HCT116 (cell line): ENCODE data around the gene DNAJC4. TPM values are rescaled to one million over a fixed set of nuclear protein-coding genes. Genes with fewer than 3 reads are reported as not detected.

Experiments
- ATAC-seq: fragments of 200-7000 bp; cut with Tn5 transposase; 2 replicates; pipeline ENCODE4 v1.9.1; 2020; ENCODE audit warnings: mild to moderate bottlenecking, moderate library complexity
- BruUV-seq: library from RNA; stranded (reverse); fragments of 400-500 nt; replicated peaks from 2 replicates; lab custom pipeline; 2021; lab: Mats Ljungman, UMichigan
- CTCF ChIA-PET: fragments of 300-600 bp; sonication (Branson Sonifier 250); formaldehyde crosslinking; loops from one replicate; lab custom pipeline; 2021; ENCODE audit warnings: antibody characterized with exemption; lab: Charles Lee
- POLR2A ChIA-PET: fragments of 300-600, 350-600 bp; sonication (Branson Sonifier 250); formaldehyde crosslinking; loops from one replicate; lab custom pipeline; 2021; ENCODE audit warnings: antibody characterized with exemption; lab: Charles Lee
- RAD21 ChIA-PET, 2 experiments: fragments of 300-600 bp; sonication (Branson Sonifier 250); formaldehyde crosslinking; loops; one replicate each; lab custom pipeline; 2023; ENCODE audit warnings: low total read pairs in 2 of 2; ENCODE audit not compliant: uncharacterized antibody in 2 of 2, unreplicated experiment in 2 of 2, low non-redundant PET in 1 of 2; lab: Charles Lee
- DNase-seq: peaks from one replicate; pipeline ENCODE4 v3.0.0-alpha.2; 2010; ENCODE audit warnings: low read depth, low spot score
- H2AFZ ChIP-seq: fragments of 200-600 bp; shearing (Covaris generic), sonication (generic); 2 replicates; pipeline ENCODE4 v1.6.1; 2017; ENCODE audit warnings: low read depth, mixed run types, mixed read lengths, antibody characterized with exemption, low read length; ENCODE audit not compliant: poor library complexity, severe bottlenecking
- H3K27ac ChIP-seq: 2 replicates; pipeline ENCODE4 v1.5.1; 2012; ENCODE audit warnings: low read depth, low read length
- H3K27me3 ChIP-seq: fragments of 200-600 bp; sonication (generic); 2 replicates; pipeline ENCODE4 v1.6.1; 2016; ENCODE audit warnings: mixed run types, low read length, mixed read lengths; ENCODE audit not compliant: insufficient read depth
- H3K36me3 ChIP-seq, 2 experiments: fragments of 200-500 bp in 1 of 2; fragments of 200-600 bp in 1 of 2; sonication (Bioruptor generic) in 1 of 2; sonication (generic) in 1 of 2; 2 replicates each; pipeline versions ENCODE4 v1.5.1 to v1.6.1; 2014 to 2016; ENCODE audit warnings: low read length in 2 of 2, inconsistent platforms in 1 of 2, mixed read lengths in 1 of 2, mixed run types in 1 of 2; ENCODE audit not compliant: insufficient read depth in 2 of 2, control insufficient read depth in 1 of 2
- H3K4me1 ChIP-seq, 2 experiments: fragments of 200-600 bp in 1 of 2; sonication (generic) in 1 of 2; 2 replicates each; pipeline versions ENCODE4 v1.5.1 to v1.6.1; 2012 to 2017; ENCODE audit warnings: low read length in 2 of 2, inconsistent platforms in 1 of 2, mild to moderate bottlenecking in 1 of 2, mixed read lengths in 1 of 2, mixed run types in 1 of 2, moderate library complexity in 1 of 2; ENCODE audit not compliant: insufficient read depth in 2 of 2, control insufficient read depth in 1 of 2
- H3K4me2 ChIP-seq: fragments of 200-600 bp; sonication (generic); 2 replicates; pipeline ENCODE4 v1.6.1; 2017; ENCODE audit warnings: mixed run types, low read length, mixed read lengths
- H3K4me3 ChIP-seq, 2 experiments: fragments of 200-600 bp in 1 of 2; sonication (generic) in 1 of 2; replicated peaks in 1 of 2; 2 replicates each; pipeline ENCODE4 v1.5.1; 2011 to 2016; ENCODE audit warnings: low read length in 2 of 2, control low read depth in 1 of 2, low read depth in 1 of 2, mild to moderate bottlenecking in 1 of 2, mixed read lengths in 1 of 2, mixed run types in 1 of 2
- H3K79me2 ChIP-seq: fragments of 200-600 bp; sonication (generic); 2 replicates; pipeline ENCODE4 v1.6.1; 2017; ENCODE audit warnings: mild to moderate bottlenecking, mixed run types, low read length, moderate library complexity, mixed read lengths; ENCODE audit not compliant: insufficient read depth
- H3K9ac ChIP-seq: fragments of 200-600 bp; sonication (generic); 2 replicates; pipeline ENCODE4 v1.6.1; 2016; ENCODE audit warnings: low read length, mixed read lengths
- H3K9me2 ChIP-seq: fragments of 200-600 bp; sonication (generic), shearing (Covaris generic); 2 replicates; pipeline ENCODE4 v1.6.1; 2017; ENCODE audit warnings: mixed run types, mild to moderate bottlenecking, moderate library complexity; ENCODE audit not compliant: insufficient read depth
- H3K9me3 ChIP-seq, 2 experiments: fragments of 200-500 bp in 1 of 2; fragments of 200-600 bp in 1 of 2; sonication (Bioruptor generic) in 1 of 2; sonication (generic) in 1 of 2; 2 replicates each; pipeline ENCODE4 v1.6.1; 2014 to 2017; ENCODE audit warnings: low read length in 2 of 2, mixed read lengths in 2 of 2, inconsistent platforms in 1 of 2, low read depth in 1 of 2, mild to moderate bottlenecking in 1 of 2, mixed run types in 1 of 2, moderate library complexity in 1 of 2; ENCODE audit not compliant: control insufficient read depth in 1 of 2, insufficient read depth in 1 of 2
- H4K20me1 ChIP-seq: fragments of 200-600 bp; sonication (generic), shearing (Covaris generic); 2 replicates; pipeline ENCODE4 v1.6.1; 2017; ENCODE audit warnings: mixed run types, mild to moderate bottlenecking, moderate library complexity; ENCODE audit not compliant: insufficient read depth
- CBX3 ChIP-seq: IDR thresholded peaks from 2 replicates; pipeline ENCODE4 v1.6.1; 2012; ENCODE audit warnings: low read depth
- EZH2phosphoT487 ChIP-seq: fragments of 200-600 bp; IDR thresholded peaks from 2 replicates; pipeline ENCODE4 v1.6.1; 2018; ENCODE audit warnings: antibody characterized with exemption, borderline replicate concordance
- SIN3A ChIP-seq: IDR thresholded peaks from 2 replicates; pipeline ENCODE4 v1.6.1; 2012; ENCODE audit warnings: low read depth
- SP1 ChIP-seq: IDR thresholded peaks from 2 replicates; pipeline ENCODE4 v1.6.1; 2012; ENCODE audit warnings: low read depth
- intact Hi-C: fragments of 100-400 bp; cut with micrococcal nuclease; formaldehyde crosslinking; loops from 2 replicates; pipeline ENCODE4 v1.10.0; 2022
- total RNA-seq: library from RNA; stranded (reverse); gene quantifications from one replicate; pipeline ENCODE4 v1.2.1, GENCODE V29; 2021; ENCODE audit not compliant: unreplicated experiment
- TF ChIP-seq, protein P1 (sequence below): IDR thresholded peaks from 2 replicates; pipeline ENCODE4 v1.6.1; 2012
- TF ChIP-seq, protein P2 (sequence below), 3 experiments: fragments of 200-600 bp in 1 of 3; sonication (generic) in 1 of 3; IDR thresholded peaks in 2 of 3; conservative IDR thresholded peaks in 1 of 3; 2 replicates each; pipeline ENCODE4 v1.5.1; 2012 to 2017; ENCODE audit warnings: low read depth in 2 of 3, low read length in 2 of 3, antibody characterized with exemption in 1 of 3, borderline replicate concordance in 1 of 3, control low read depth in 1 of 3, mild to moderate bottlenecking in 1 of 3, mixed read lengths in 1 of 3, mixed run types in 1 of 3, moderate library complexity in 1 of 3; ENCODE audit not compliant: insufficient read depth in 1 of 3
- TF ChIP-seq, protein P3 (sequence below): IDR thresholded peaks from 2 replicates; pipeline ENCODE4 v1.6.1; 2011; ENCODE audit warnings: mild to moderate bottlenecking, low read length, moderate library complexity; ENCODE audit not compliant: insufficient replicate concordance; ENCODE audit errors: extremely low read depth

Gene DNAJC4
- total RNA-seq, 1 experiment from 2014 or later = 25.8 TPM

DNA sequence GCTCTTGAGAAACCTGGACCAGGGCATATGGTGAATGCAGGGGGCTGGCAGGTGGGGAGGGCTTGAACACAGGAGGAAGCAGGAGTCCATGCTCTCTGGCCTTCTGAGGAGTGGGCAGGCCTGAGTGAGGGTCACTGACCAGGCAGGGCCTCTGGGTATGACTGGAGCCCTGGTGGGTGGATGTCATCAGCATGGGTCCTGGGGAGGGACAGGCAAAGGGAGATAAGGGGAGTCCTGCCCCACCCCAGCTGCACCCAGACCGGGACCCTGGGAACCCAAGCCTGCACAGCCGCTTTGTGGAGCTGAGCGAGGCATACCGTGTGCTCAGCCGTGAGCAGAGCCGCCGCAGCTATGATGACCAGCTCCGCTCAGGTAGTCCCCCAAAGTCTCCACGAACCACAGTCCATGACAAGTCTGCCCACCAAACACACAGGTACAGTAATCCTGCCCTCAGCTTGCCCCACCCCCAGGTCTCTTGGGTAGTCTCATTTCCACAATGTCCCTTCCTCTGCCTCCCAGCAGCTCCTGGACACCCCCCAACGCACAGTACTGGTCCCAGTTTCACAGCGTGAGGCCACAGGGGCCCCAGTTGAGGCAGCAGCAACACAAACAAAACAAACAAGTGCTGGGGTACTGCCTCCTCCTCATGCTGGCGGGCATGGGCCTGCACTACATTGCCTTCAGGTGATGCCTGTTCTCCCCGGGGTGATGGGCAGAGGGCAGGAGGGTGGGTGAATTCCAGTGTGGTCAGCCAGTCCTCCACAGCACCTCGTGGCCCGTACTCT is 2.0 kb downstream of the DNAJC4 start:
- ChIA-PET CTCF (interaction anchor here (0.8 to 1.5 kb wide), 2 partner anchors 72 to 85 kb away, joined by 3 read pairs; partner anchors contain the start of genes PRDX5 and TRMT112), POLR2A (interaction anchor here (3.1 kb wide), 1 partner anchor 9 kb away, joined by 11 read pairs; the partner anchor contains the start of gene FKBP2)
- BruUV-seq = no TSS peak

More for the DNA sequence above, 2.0 kb downstream of the DNAJC4 start:
- Histone ChIP-seq H3K79me2 (peaks cover 11% of the 10 kb centered on the region), H3K9me3 (no peaks in the 10 kb centered on the region), H3K27ac (no peak overlapping the region; the same call in 1 of the 2 replicates), H3K27me3 (no peaks in the 10 kb centered on the region), H3K4me3 (no peak overlapping the region), H3K4me2 (peak overlapping the region; percentile 85; the same call in 1 of the 2 replicates), H2AFZ (no peak overlapping the region), H4K20me1 (no peaks in the 10 kb centered on the region), H3K4me1 (peaks cover 27 to 64% of the 10 kb centered on the region in 2 experiments), H3K9me2 (no peaks in the 10 kb centered on the region), H3K36me3 (0 out of 4 replicates have a peak, but pooled peaks cover 0 to 1% of the 10 kb centered on the region in 2 experiments), H3K9ac (peak overlapping the region; percentile 2; the same call in 1 of the 2 replicates)
- ATAC-seq = no peak
- TF ChIP-seq SP1 (no peak), CBX3 (no peak), SIN3A (no peak), EZH2phosphoT487 (no peak)
- TF ChIP-seq, protein P1, sequence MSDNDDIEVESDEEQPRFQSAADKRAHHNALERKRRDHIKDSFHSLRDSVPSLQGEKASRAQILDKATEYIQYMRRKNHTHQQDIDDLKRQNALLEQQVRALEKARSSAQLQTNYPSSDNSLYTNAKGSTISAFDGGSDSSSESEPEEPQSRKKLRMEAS = no peak
- TF ChIP-seq, protein P2, sequence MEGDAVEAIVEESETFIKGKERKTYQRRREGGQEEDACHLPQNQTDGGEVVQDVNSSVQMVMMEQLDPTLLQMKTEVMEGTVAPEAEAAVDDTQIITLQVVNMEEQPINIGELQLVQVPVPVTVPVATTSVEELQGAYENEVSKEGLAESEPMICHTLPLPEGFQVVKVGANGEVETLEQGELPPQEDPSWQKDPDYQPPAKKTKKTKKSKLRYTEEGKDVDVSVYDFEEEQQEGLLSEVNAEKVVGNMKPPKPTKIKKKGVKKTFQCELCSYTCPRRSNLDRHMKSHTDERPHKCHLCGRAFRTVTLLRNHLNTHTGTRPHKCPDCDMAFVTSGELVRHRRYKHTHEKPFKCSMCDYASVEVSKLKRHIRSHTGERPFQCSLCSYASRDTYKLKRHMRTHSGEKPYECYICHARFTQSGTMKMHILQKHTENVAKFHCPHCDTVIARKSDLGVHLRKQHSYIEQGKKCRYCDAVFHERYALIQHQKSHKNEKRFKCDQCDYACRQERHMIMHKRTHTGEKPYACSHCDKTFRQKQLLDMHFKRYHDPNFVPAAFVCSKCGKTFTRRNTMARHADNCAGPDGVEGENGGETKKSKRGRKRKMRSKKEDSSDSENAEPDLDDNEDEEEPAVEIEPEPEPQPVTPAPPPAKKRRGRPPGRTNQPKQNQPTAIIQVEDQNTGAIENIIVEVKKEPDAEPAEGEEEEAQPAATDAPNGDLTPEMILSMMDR (IDR thresholded peaks at IDR 0.05 in 2 of 3, conservative IDR thresholded peaks at IDR 0.05 in 1 of 3; ENCODE audit: borderline replicate concordance in 1 of 3, insufficient read depth in 1 of 3, low read depth in 2 of 3, low read length in 2 of 3) = no peak
- TF ChIP-seq, protein P3, sequence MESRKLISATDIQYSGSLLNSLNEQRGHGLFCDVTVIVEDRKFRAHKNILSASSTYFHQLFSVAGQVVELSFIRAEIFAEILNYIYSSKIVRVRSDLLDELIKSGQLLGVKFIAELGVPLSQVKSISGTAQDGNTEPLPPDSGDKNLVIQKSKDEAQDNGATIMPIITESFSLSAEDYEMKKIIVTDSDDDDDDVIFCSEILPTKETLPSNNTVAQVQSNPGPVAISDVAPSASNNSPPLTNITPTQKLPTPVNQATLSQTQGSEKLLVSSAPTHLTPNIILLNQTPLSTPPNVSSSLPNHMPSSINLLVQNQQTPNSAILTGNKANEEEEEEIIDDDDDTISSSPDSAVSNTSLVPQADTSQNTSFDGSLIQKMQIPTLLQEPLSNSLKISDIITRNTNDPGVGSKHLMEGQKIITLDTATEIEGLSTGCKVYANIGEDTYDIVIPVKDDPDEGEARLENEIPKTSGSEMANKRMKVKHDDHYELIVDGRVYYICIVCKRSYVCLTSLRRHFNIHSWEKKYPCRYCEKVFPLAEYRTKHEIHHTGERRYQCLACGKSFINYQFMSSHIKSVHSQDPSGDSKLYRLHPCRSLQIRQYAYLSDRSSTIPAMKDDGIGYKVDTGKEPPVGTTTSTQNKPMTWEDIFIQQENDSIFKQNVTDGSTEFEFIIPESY = no peak
- RAD21 ChIA-PET = interaction anchor here in 1 of 2 experiments (0.6 kb wide), 1 partner anchor 44 kb away, joined by 3 read pairs; no protein-coding TSS in a partner anchor
- DNase-seq = no peak
- intact Hi-C loops = no loop called here
